T follicular helper cell (primary cell): ENCODE results near the gene MAPK11.

Source experiments
- DNase-seq: peaks from one replicate; pipeline ENCODE4 v3.0.0-alpha.2; 2020; ENCODE audit warnings: low read depth

The MAPK11 gene

GRCh38 chr22:50260801-50261614 lies 9.2 kb downstream of the MAPK11 start:
- no peak for DNase-seq

- DNase-seq = no peak
Observed at GRCh38 chr22:50260434-50260800, 9.8 kb downstream of the MAPK11 start.

GRCh38 chr22:50259302-50259701 lies 10.9 kb downstream of the MAPK11 start:
- DNase-seq = no peak

- no peak for DNase-seq
Observed at GRCh38 chr22:50258361-50259292, 11.6 kb downstream of the MAPK11 start.

- DNase-seq = no peak
Observed at GRCh38 chr22:50257451-50258360, 12.5 kb downstream of the MAPK11 start.

- DNase-seq = no peak
Observed at GRCh38 chr22:50257041-50257440, 13.1 kb downstream of the MAPK11 start.

GRCh38 chr22:50256258-50256862 lies 13.8 kb downstream of the MAPK11 start:
- DNase-seq = no peak

GRCh38 chr22:50255607-50256006 lies 14.6 kb downstream of the MAPK11 start:
- DNase-seq = no peak

- no peak for DNase-seq
Observed at GRCh38 chr22:50255099-50255498, 15.1 kb downstream of the MAPK11 start.

- no peak for DNase-seq
Observed at GRCh38 chr22:50253941-50254340, 16.2 kb downstream of the MAPK11 start.

GRCh38 chr22:50253046-50253915 lies 16.9 kb downstream of the MAPK11 start:
- no peak for DNase-seq

- DNase-seq = peak; percentile 59
Observed at GRCh38 chr22:50252082-50253045, 17.8 kb downstream of the MAPK11 start.

- DNase-seq = no peak
Observed at GRCh38 chr22:50251477-50252081, 18.6 kb downstream of the MAPK11 start.

- DNase-seq = peak; percentile 67
Observed at GRCh38 chr22:50250555-50251476, 19.4 kb downstream of the MAPK11 start, which contains the start of gene HDAC10. Gene HDAC10 (minus strand): TSS chr22:50251265. CDS start chr22:50251032, 233 bp downstream.

- no peak for DNase-seq
Observed at GRCh38 chr22:50250249-50250554, 20.0 kb downstream of the MAPK11 start.

GRCh38 chr22:50249341-50250248 lies 20.6 kb downstream of the MAPK11 start:
- no peak for DNase-seq
